DOHH2 (cell line): ENCODE results near the gene RASSF3.

Experiments used
- H3F3A ChIP-seq: fragments of 200-600 bp; sonication (generic), shearing (Covaris generic); 2 replicates; pipeline ENCODE4 v1.6.0; 2016; ENCODE audit warnings: antibody characterized with exemption, mild to moderate bottlenecking; ENCODE audit not compliant: control insufficient read depth, insufficient read depth
- H3K27ac ChIP-seq: fragments of 200-600 bp; sonication (generic); 2 replicates; pipeline ENCODE4 v1.5.1; 2014; ENCODE audit warnings: low read depth, mild to moderate bottlenecking, low read length, moderate library complexity
- H3K27me3 ChIP-seq: fragments of 200-600 bp; sonication (generic); 2 replicates; pipeline ENCODE4 v1.6.1; 2014; ENCODE audit warnings: mild to moderate bottlenecking, low read length, mixed read lengths; ENCODE audit not compliant: control insufficient read depth
- H3K36me3 ChIP-seq: fragments of 200-600 bp; sonication (generic); 2 replicates; pipeline ENCODE4 v1.6.1; 2014; ENCODE audit warnings: mild to moderate bottlenecking, low read length, moderate library complexity, mixed read lengths; ENCODE audit not compliant: control insufficient read depth
- H3K4me1 ChIP-seq: fragments of 200-600 bp; sonication (generic); 2 replicates; pipeline ENCODE4 v1.6.1; 2014; ENCODE audit warnings: mild to moderate bottlenecking, low read length, mixed read lengths; ENCODE audit not compliant: control insufficient read depth
- H3K4me2 ChIP-seq: fragments of 200-600 bp; sonication (generic); 2 replicates; pipeline ENCODE4 v1.6.0; 2014; ENCODE audit warnings: mild to moderate bottlenecking, low read length, moderate library complexity
- H3K4me3 ChIP-seq: fragments of 200-600 bp; sonication (generic); 2 replicates; pipeline ENCODE4 v1.5.1; 2014; ENCODE audit warnings: mild to moderate bottlenecking, low read length, mixed read lengths
- H3K79me2 ChIP-seq: fragments of 200-600 bp; sonication (generic); 2 replicates; pipeline ENCODE4 v1.6.1; 2014; ENCODE audit warnings: mild to moderate bottlenecking, low read length, mixed read lengths; ENCODE audit not compliant: control insufficient read depth
- H3K9me2 ChIP-seq: fragments of 200-600 bp; sonication (generic); replicated peaks from 2 replicates; pipeline ENCODE4 v1.6.1; 2014; ENCODE audit warnings: mild to moderate bottlenecking, low read length, mixed read lengths; ENCODE audit not compliant: control insufficient read depth
- H3K9me3 ChIP-seq: fragments of 200-600 bp; sonication (generic); 2 replicates; pipeline ENCODE4 v1.6.1; 2014; ENCODE audit warnings: antibody characterized with exemption, low read length, mixed read lengths; ENCODE audit not compliant: control insufficient read depth, insufficient read depth
- H4K20me1 ChIP-seq: fragments of 200-600 bp; sonication (generic); 2 replicates; pipeline ENCODE4 v1.6.0; 2014; ENCODE audit warnings: low read depth, mild to moderate bottlenecking, antibody characterized with exemption, low read length, moderate library complexity; ENCODE audit not compliant: control insufficient read depth, insufficient read depth
- CTCF ChIP-seq: fragments of 200-600 bp; sonication (generic); IDR thresholded peaks from one replicate; pipeline ENCODE4 v1.5.1; 2014; ENCODE audit warnings: antibody characterized with exemption, mild to moderate bottlenecking, low read depth, low read length; ENCODE audit not compliant: poor library complexity, severe bottlenecking
- EZH2phosphoT487 ChIP-seq: fragments of 200-600 bp; sonication (generic); IDR thresholded peaks from 2 replicates; pipeline ENCODE4 v1.6.1; 2017; ENCODE audit warnings: borderline replicate concordance, mild to moderate bottlenecking, antibody characterized with exemption, low read length, moderate library complexity, mixed read lengths

The RASSF3 gene

DNA sequence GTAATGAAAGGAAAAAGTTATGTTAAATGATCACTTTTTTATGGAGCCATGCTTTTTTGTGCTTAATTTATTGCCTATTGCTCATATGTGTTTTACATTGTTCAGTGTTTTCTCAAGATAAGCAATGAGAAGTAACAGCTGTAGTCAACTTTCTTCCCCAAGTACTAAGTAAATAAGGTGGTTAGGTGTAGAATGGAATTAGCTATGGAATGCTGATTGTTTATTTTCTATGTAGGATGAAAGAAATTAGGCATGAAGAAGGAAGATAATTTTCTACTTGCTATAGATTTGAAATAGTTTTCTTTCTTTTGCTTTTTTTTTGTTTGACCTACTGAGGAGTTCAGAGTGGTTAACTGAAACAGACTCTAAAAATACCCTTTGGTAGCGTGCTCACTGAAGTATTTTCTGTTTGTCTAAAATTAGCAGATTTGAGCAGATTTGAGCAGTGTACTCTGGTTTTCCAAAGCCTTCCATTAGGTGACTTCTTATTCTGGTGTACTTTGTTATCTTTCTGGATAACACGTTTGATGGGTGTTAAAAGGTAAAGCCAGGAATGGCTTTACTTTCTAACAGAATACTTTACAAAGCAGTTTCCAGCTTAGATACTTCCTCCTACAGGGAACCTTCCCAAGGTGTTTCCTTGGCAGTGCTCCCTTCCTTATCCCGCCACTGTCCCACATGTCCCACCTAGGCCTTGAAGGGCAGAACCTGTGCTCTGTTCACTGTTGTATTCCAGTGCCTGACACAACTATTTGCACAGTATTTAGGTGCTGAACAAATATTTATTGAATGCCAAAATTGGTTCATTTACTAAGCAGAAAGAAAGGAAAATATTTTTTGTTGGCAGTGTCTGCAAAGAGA, 56.0 kb downstream of the RASSF3 start:
- Histone ChIP-seq H4K20me1 (peaks cover 9% of the 10 kb centered on the region), H3K27me3 (no peaks in the 10 kb centered on the region), H3K9me2 (no peaks in the 10 kb centered on the region), H3F3A (peaks cover 24% of the 10 kb centered on the region), H3K4me3 (peak overlapping the region; percentile 47), H3K4me2 (peak overlapping the region; percentile 75), H3K36me3 (no peaks in the 10 kb centered on the region; the same call in 1 of the 2 replicates), H3K79me2 (peaks cover 97% of the 10 kb centered on the region), H3K4me1 (peaks cover 89% of the 10 kb centered on the region), H3K27ac (peak overlapping the region; percentile 58), H3K9me3 (no peaks in the 10 kb centered on the region)
- TF ChIP-seq CTCF: no peak
- no peak for TF ChIP-seq EZH2phosphoT487

GRCh38 chr12:64667793-64668192, 57.5 kb downstream of the RASSF3 start:
- H3K4me3 ChIP-seq: peak overlapping the region; percentile 24
- H3K9me2 ChIP-seq: no peaks in the 10 kb centered on the region
- peaks cover 24% of the 10 kb centered on the region for H3F3A ChIP-seq
- peaks cover 9% of the 10 kb centered on the region for H4K20me1 ChIP-seq
- H3K27ac ChIP-seq: peak overlapping the region; percentile 88
- TF ChIP-seq CTCF (no peak), EZH2phosphoT487 (no peak)
- no peaks in the 10 kb centered on the region for H3K9me3 ChIP-seq
- no peaks in the 10 kb centered on the region; the same call in 1 of the 2 replicates for H3K36me3 ChIP-seq
- peak overlapping the region; percentile 32 for H3K4me2 ChIP-seq
- H3K27me3 ChIP-seq: no peaks in the 10 kb centered on the region
- peaks cover 95% of the 10 kb centered on the region for H3K79me2 ChIP-seq
- peaks cover 93% of the 10 kb centered on the region for H3K4me1 ChIP-seq

- Histone ChIP-seq H3F3A (peaks cover 22% of the 10 kb centered on the region), H3K36me3 (peaks cover 6% of the 10 kb centered on the region; the same call in 1 of the 2 replicates), H3K27ac (peak overlapping the region; percentile 88), H3K4me3 (peak overlapping the region; percentile 72), H3K27me3 (no peaks in the 10 kb centered on the region), H3K79me2 (peaks cover 96% of the 10 kb centered on the region), H3K4me2 (peak overlapping the region; percentile 90), H3K9me2 (no peaks in the 10 kb centered on the region), H3K4me1 (peaks cover 98% of the 10 kb centered on the region), H4K20me1 (peaks cover 17% of the 10 kb centered on the region), H3K9me3 (no peaks in the 10 kb centered on the region)
- no peak for TF ChIP-seq CTCF
- TF ChIP-seq EZH2phosphoT487: no peak
Observed at GRCh38 chr12:64669270-64669842, 59.1 kb downstream of the RASSF3 start.
